Measurements from ENCODE around the gene CTAGE9.

The CTAGE9 gene

DNA sequence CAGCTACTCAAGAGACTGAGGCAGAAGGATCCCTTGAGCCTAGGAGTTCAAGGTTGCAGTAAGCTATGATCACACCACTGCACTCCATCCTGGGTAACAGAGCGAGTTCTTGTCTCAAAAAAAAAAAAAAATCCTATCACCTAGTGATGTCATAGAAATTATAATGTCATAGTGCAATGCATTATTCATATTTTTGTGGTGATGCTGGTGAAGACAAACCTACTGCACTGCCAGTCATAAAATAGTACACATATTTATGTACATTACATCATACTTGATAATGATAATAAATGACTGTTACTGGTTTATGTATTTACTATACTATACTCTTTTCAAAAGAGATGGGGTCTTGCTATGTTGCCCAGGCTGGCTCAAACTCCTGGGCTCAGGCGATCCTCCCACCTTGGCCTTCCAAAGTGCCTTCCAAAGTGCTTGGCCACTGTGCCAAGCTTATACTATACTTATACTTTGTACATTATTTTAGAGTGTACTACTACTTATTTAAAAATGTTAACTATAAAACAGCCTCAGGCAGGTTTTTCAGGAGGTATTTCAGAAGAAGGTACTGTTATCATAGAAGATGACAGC is 47.1 kb downstream of the CTAGE9 start:
- DNase-seq = no peak

DNA sequence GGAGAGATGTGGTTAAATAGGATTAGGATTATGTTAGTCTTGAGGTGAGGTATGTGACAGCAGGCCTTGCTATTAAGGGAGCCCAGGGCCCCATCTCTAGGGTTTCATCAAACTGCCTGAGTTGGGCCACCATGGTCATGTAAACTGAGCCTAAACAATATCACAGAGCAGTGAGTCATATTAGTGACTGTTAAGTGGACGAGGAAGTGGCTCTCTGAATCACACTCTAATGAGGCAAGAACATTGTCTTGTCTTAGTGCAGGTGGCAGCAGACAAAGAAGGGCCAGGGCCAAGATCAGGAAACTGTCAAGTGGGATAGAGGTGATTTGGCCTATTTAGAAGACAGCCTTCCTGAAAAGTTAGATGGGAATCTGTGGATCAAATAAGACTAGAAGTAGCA is 50.6 kb downstream of the CTAGE9 start:
- DNase-seq = peak; percentile 17

All from NCI-H146 (cell line).